ENCODE results near the gene HOXC6. TPM values are rescaled to one million over a fixed set of nuclear protein-coding genes. Genes with fewer than 3 reads are reported as not detected.

Gene HOXC6
- total RNA-seq, 1 donor from 2014 or later, result not detected

DNA sequence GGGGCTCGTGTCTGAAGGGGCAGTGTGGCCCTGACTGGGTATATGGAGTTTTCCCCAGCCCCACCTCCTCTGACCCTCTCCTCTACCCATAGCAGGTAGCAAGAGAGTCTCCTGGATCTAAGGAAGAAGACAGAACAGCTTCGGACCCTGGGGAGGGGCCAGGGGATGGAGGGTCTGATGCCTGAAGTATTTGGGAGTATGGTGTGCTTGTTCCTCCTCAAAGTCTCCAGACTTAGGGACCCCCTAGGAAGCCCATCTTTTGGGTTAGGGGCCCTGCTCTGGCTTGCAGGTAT lies 20.0 kb upstream of the HOXC6 start:
- Histone ChIP-seq H3K4me1 (no peaks in the 10 kb centered on the region), H3K79me2 (ENCODE audit: low read depth) (no peaks in the 10 kb centered on the region), H3K9me3 (ENCODE audit: low read depth) (no peaks in the 10 kb centered on the region), H3K4me2 (no peak overlapping the region), H3K36me3 (no peaks in the 10 kb centered on the region), H4K20me1 (ENCODE audit: low read depth) (peaks cover 79% of the 10 kb centered on the region), H3K27ac (no peak overlapping the region), H3K9ac (no peak overlapping the region), H3K27me3 (peaks cover 100% of the 10 kb centered on the region), H2AFZ (replicated peaks) (no peak overlapping the region), H3K4me3 (no peak overlapping the region), H3F3A (ENCODE audit: low read depth) (peaks cover 3% of the 10 kb centered on the region)
- Mint-ChIP-seq H3K4me3 (no peak overlapping the region), H3K4me1 (peaks cover 4% of the 10 kb centered on the region), H3K27ac (no peak overlapping the region), H3K9me3 (peaks cover 5% of the 10 kb centered on the region), H3K27me3 (ENCODE audit: insufficient read depth, low read depth) (peaks cover 92% of the 10 kb centered on the region), H3K36me3 (no peaks in the 10 kb centered on the region)
- no peak for TF ChIP-seq CTCF (IDR thresholded peaks at IDR 0.05)
- no peak for TF ChIP-seq EZH2phosphoT487 (IDR thresholded peaks at IDR 0.05)
- no peak for TF ChIP-seq EZH2 (IDR thresholded peaks at IDR 0.05)
- DNase-seq (ENCODE audit: low spot score), result no peak

DNA sequence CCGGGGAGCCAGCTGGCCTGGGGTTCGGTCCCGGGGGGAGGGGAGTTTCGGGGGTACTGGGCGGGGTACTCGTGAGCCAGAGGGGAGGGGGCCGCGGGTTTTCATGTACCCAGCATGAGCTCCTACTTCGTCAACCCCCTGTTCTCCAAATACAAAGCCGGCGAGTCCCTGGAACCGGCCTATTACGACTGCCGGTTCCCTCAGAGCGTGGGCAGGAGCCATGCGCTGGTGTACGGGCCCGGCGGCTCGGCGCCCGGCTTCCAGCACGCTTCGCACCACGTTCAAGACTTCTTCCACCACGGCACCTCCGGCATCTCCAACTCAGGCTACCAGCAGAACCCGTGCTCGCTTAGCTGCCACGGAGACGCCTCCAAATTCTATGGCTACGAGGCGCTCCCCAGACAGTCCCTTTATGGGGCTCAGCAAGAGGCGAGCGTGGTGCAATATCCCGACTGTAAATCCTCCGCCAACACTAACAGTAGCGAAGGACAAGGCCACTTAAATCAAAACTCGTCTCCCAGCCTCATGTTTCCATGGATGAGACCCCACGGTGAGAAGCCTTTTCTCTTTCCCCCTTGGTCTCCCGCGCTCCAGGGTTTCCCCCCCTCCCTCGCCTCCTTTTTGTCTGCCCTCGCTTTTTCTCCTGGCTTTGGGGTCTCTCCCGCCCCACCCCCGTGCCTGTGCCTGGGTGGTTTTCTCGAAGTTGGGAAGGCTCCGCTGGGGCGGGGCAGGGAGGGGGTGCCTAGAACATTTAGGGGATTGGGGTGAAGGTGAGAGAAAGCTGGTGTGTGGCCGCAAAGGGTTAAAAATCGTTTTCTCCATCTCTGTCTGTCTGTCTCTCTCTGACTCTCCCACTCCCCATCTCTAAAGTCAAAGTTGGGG lies 18.8 kb upstream of the HOXC6 start:
- no peak overlapping the region for H3K27ac Mint-ChIP-seq
- H3K4me3 Mint-ChIP-seq, result no peak overlapping the region
- Histone ChIP-seq H3K9me3 (ENCODE audit: low read depth) (no peaks in the 10 kb centered on the region), H3K27me3 (peaks cover 100% of the 10 kb centered on the region), H3K9ac (no peak overlapping the region), H3K79me2 (ENCODE audit: low read depth) (no peaks in the 10 kb centered on the region), H4K20me1 (ENCODE audit: low read depth) (peaks cover 77% of the 10 kb centered on the region), H3K36me3 (no peaks in the 10 kb centered on the region), H3K4me3 (no peak overlapping the region), H2AFZ (replicated peaks) (no peak overlapping the region), H3K27ac (no peak overlapping the region), H3K4me1 (no peaks in the 10 kb centered on the region), H3F3A (ENCODE audit: low read depth) (peaks cover 3% of the 10 kb centered on the region), H3K4me2 (peak overlapping the region; percentile 58)
- peaks cover 5% of the 10 kb centered on the region for H3K9me3 Mint-ChIP-seq
- peaks cover 92% of the 10 kb centered on the region for H3K27me3 Mint-ChIP-seq (ENCODE audit: insufficient read depth, low read depth)
- H3K36me3 Mint-ChIP-seq, result no peaks in the 10 kb centered on the region
- peaks cover 4% of the 10 kb centered on the region for H3K4me1 Mint-ChIP-seq
- DNase-seq (ENCODE audit: low spot score), result no peak
- TF ChIP-seq EZH2phosphoT487 (IDR thresholded peaks at IDR 0.05) (peak; percentile 99), CTCF (IDR thresholded peaks at IDR 0.05) (no peak), EZH2 (IDR thresholded peaks at IDR 0.05) (peak; percentile 98)

DNA sequence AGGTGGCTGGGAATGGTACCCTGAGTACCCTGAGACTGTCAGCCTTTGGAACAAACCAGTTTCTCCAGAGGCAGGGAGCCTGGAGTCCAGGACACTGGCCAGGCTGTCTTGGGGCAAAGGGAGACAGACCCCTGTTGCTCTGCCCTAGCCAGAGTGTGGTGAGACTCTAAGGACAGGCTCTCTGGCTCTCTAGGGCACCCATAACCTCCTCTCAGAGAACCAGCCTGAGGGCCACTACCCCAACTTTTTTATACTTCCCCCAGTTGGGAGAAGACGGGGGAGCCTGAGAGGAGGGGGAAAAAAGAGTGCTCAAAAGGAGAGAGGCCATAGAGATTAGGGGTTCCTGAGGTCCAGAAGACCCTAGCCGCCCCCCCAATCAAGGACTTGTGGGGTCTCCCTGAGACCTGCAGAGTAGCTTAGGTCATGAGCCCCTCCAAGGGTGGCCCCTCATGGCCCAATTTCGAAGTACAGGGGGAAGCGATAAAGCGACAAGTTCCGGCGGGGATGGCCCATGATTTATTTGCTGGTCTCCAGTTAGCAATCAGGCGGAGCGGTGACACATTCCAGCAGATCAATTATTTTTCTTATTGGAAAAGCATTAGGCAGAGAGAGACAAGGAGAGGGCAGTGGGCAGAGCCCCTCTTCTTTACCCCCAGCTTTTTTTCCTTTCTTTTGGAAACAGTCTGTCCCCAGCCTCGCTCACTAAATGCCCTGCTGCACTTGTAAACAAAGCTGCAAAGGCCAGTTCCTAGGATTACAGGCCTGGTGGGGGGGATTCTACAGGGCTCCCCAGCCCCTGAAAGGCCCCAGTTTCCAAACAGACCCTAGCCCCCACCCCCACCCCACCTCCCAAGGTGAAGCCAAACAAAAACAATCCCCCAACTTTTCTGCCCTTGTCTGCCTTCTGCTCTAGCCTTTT lies 17.9 kb upstream of the HOXC6 start:
- H3K27me3 Mint-ChIP-seq (ENCODE audit: insufficient read depth, low read depth), result peaks cover 92% of the 10 kb centered on the region
- no peaks in the 10 kb centered on the region for H3K36me3 Mint-ChIP-seq
- no peak overlapping the region for H3K27ac Mint-ChIP-seq
- Histone ChIP-seq H3F3A (ENCODE audit: low read depth) (peaks cover 3% of the 10 kb centered on the region), H4K20me1 (ENCODE audit: low read depth) (peaks cover 82% of the 10 kb centered on the region), H2AFZ (replicated peaks) (no peak overlapping the region), H3K4me1 (no peaks in the 10 kb centered on the region), H3K9ac (no peak overlapping the region), H3K27me3 (peaks cover 100% of the 10 kb centered on the region), H3K4me3 (no peak overlapping the region), H3K27ac (no peak overlapping the region), H3K9me3 (ENCODE audit: low read depth) (no peaks in the 10 kb centered on the region), H3K79me2 (ENCODE audit: low read depth) (no peaks in the 10 kb centered on the region), H3K4me2 (no peak overlapping the region), H3K36me3 (no peaks in the 10 kb centered on the region)
- TF ChIP-seq EZH2phosphoT487 (IDR thresholded peaks at IDR 0.05) (peak; percentile 9), CTCF (IDR thresholded peaks at IDR 0.05) (no peak), EZH2 (IDR thresholded peaks at IDR 0.05) (no peak)
- no peak for DNase-seq (ENCODE audit: low spot score)
- H3K9me3 Mint-ChIP-seq, result peaks cover 8% of the 10 kb centered on the region
- no peak overlapping the region for H3K4me3 Mint-ChIP-seq
- H3K4me1 Mint-ChIP-seq, result peaks cover 4% of the 10 kb centered on the region
